IPS-20b (cell line): ENCODE results near the gene CLUH.

ENCODE experiments used
- H3K27ac ChIP-seq: one replicate; pipeline ENCODE4 v1.5.1; 2013; ENCODE audit warnings: low read length
- H3K27me3 ChIP-seq: 2 replicates; pipeline ENCODE4 v1.6.1; 2013; ENCODE audit warnings: mild to moderate bottlenecking, low read length, inconsistent platforms; ENCODE audit not compliant: insufficient read depth
- H3K36me3 ChIP-seq: 2 replicates; pipeline ENCODE4 v1.6.1; 2013; ENCODE audit warnings: low read depth, mild to moderate bottlenecking, inconsistent platforms, low read length, moderate library complexity; ENCODE audit not compliant: insufficient read depth
- H3K4me1 ChIP-seq: 2 replicates; pipeline ENCODE4 v1.6.1; 2013; ENCODE audit warnings: mild to moderate bottlenecking, control low read depth, inconsistent platforms, low read length, moderate library complexity; ENCODE audit not compliant: insufficient read depth
- H3K4me3 ChIP-seq: 2 replicates; pipeline ENCODE4 v1.5.1; 2013; ENCODE audit warnings: mild to moderate bottlenecking, low read length, inconsistent platforms
- H3K9ac ChIP-seq: 2 replicates; pipeline ENCODE4 v1.6.1; 2013; ENCODE audit warnings: low read depth, mild to moderate bottlenecking, inconsistent platforms, low read length, moderate library complexity
- H3K9me3 ChIP-seq: 2 replicates; pipeline ENCODE4 v1.6.1; 2013; ENCODE audit warnings: mild to moderate bottlenecking, low read depth, low read length, inconsistent platforms; ENCODE audit not compliant: insufficient read depth

CLUH gene

GRCh38 chr17:2736956-2737355 lies 25.4 kb upstream of the CLUH start:
- Histone ChIP-seq H3K4me3 (no peak overlapping the region), H3K9ac (no peak overlapping the region), H3K27ac (no peak overlapping the region), H3K36me3 (no peaks in the 10 kb centered on the region; the same call in 1 of the 2 replicates), H3K4me1 (no peaks in the 10 kb centered on the region), H3K9me3 (no peaks in the 10 kb centered on the region), H3K27me3 (no peaks in the 10 kb centered on the region)

DNA sequence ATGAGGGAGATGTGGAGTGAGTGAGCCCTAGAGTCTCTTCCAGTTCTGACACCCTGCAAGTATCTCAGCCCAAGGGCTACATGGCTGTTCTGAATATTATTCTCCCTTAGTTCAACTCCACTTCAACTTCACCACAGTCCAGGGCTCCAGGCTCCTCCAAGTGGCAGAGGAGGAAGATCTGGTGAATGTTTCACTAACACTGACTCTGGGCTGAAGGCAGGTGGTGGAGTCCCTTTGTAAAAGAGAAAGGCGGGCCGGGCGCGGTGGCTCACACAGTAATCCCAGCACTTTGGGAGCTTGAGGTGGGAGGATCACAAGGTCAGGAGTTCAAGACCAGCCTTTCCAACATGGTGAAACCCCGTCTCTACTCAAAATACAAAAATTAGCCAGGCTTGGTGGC lies 24.3 kb upstream of the CLUH start:
- H3K4me1 ChIP-seq, result no peaks in the 10 kb centered on the region
- no peak overlapping the region for H3K27ac ChIP-seq
- H3K27me3 ChIP-seq, result no peaks in the 10 kb centered on the region
- no peak overlapping the region for H3K9ac ChIP-seq
- H3K4me3 ChIP-seq, result no peak overlapping the region
- no peaks in the 10 kb centered on the region for H3K9me3 ChIP-seq
- H3K36me3 ChIP-seq, result no peaks in the 10 kb centered on the region; the same call in 1 of the 2 replicates

DNA sequence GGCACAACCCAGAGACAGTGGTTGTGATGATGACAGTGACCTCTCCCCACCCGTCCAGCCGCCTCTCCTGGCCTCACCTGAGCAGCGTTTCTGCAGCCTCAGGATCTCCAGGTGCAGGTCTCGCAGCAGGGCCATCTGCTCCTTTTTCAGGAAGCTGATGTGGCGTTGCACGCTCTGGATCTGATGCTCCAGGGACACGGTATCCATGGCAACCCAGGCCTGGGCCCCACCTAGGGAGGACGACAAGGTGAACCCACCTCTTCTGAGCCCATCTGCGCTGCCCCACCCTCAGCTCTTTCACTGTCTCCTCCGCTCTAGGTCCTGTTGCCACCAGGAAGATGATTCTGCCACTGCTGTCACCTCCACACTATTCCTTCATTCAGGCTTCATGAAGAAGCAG lies 23.4 kb upstream of the CLUH start:
- Histone ChIP-seq H3K27me3 (no peaks in the 10 kb centered on the region), H3K27ac (no peak overlapping the region), H3K9ac (no peak overlapping the region), H3K9me3 (no peaks in the 10 kb centered on the region), H3K4me3 (no peak overlapping the region), H3K4me1 (no peaks in the 10 kb centered on the region), H3K36me3 (no peaks in the 10 kb centered on the region; the same call in 1 of the 2 replicates)

DNA sequence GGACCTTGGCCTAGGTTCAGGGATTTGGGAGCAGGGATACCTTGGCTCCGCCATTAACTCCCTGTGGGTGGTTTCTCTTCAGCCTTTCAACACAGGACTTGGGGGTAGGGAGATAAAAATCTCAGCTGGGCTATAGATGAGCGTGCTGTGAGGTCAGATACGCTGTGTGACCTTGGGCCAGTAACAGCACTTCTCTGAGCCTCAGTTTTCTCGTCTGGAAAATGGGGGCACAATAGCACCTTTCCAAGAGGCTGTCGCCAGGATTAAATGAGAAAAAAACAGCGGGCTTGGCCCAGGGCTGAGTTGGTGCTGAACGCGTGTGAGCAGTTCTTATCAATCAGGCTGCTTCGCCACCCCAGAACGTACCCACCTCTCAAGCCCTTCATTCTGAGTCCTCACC lies 20.2 kb upstream of the CLUH start:
- Histone ChIP-seq H3K36me3 (no peaks in the 10 kb centered on the region; the same call in 1 of the 2 replicates), H3K9ac (no peak overlapping the region), H3K27me3 (no peaks in the 10 kb centered on the region), H3K27ac (no peak overlapping the region), H3K4me1 (no peaks in the 10 kb centered on the region), H3K4me3 (no peak overlapping the region), H3K9me3 (no peaks in the 10 kb centered on the region)

GRCh38 chr17:2730764-2731353 lies 19.3 kb upstream of the CLUH start:
- 0 out of 2 replicates have a peak, but pooled peaks cover under 1% of the 10 kb centered on the region for H3K27me3 ChIP-seq
- H3K9me3 ChIP-seq, result no peaks in the 10 kb centered on the region
- H3K9ac ChIP-seq, result no peak overlapping the region
- no peaks in the 10 kb centered on the region; the same call in 1 of the 2 replicates for H3K36me3 ChIP-seq
- H3K27ac ChIP-seq, result no peak overlapping the region
- H3K4me1 ChIP-seq, result no peaks in the 10 kb centered on the region
- no peak overlapping the region for H3K4me3 ChIP-seq

- H3K4me3 ChIP-seq, result peak overlapping the region; percentile 40; the same call in 1 of the 2 replicates
- no peak overlapping the region; the same call in 1 of the 2 replicates for H3K9ac ChIP-seq
- peaks cover 28% of the 10 kb centered on the region for H3K27me3 ChIP-seq
Measured at GRCh38 chr17:2724784-2725164, 13.2 kb upstream of the CLUH start.

GRCh38 chr17:2723997-2724783 lies 12.6 kb upstream of the CLUH start:
- peak overlapping the region; percentile 66 for H3K4me3 ChIP-seq
- H3K27me3 ChIP-seq, result peaks cover 32% of the 10 kb centered on the region
- H3K4me1 ChIP-seq, result peaks cover 8% of the 10 kb centered on the region; the same call in 1 of the 2 replicates
- H3K27ac ChIP-seq, result no peak overlapping the region
- no peak overlapping the region for H3K9ac ChIP-seq
- H3K36me3 ChIP-seq, result no peaks in the 10 kb centered on the region
- no peaks in the 10 kb centered on the region for H3K9me3 ChIP-seq

More at GRCh38 chr17:2724784-2725164, 13.2 kb upstream of the CLUH start:
- Histone ChIP-seq H3K4me1 (peaks cover 4% of the 10 kb centered on the region; the same call in 1 of the 2 replicates), H3K36me3 (no peaks in the 10 kb centered on the region), H3K27ac (no peak overlapping the region), H3K9me3 (no peaks in the 10 kb centered on the region)

- Histone ChIP-seq H3K36me3 (no peaks in the 10 kb centered on the region), H3K27me3 (peaks cover 32% of the 10 kb centered on the region), H3K4me1 (peaks cover 8% of the 10 kb centered on the region; the same call in 1 of the 2 replicates), H3K27ac (no peak overlapping the region), H3K9ac (peak overlapping the region; percentile 56; the same call in 1 of the 2 replicates), H3K4me3 (peak overlapping the region; percentile 66), H3K9me3 (no peaks in the 10 kb centered on the region)
Measured at GRCh38 chr17:2723505-2723996, 12.0 kb upstream of the CLUH start.

DNA sequence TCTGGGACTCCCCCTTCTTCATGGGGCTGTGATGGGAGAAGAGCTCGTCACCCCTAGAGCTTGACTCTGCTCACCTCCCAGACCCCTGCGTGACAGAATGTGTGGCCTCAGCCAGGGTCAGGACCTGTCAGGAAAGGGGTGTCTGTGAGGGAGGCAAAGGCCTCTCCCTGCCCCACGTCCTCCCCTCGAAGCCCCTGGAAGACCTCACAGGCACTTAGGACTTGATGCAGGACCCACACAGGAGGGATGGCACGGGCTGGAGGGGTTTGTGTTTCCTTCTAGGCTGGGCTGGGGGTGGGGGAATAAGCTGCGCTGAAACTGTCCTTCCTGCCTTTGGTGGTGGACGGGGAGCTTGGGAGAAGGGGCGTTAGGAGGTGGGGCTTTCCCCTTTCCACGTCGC lies 11.0 kb upstream of the CLUH start:
- peaks cover 32% of the 10 kb centered on the region for H3K27me3 ChIP-seq
- H3K9ac ChIP-seq, result no peak overlapping the region
- no peak overlapping the region for H3K27ac ChIP-seq
- H3K36me3 ChIP-seq, result no peaks in the 10 kb centered on the region
- H3K4me1 ChIP-seq, result peaks cover 8% of the 10 kb centered on the region; the same call in 1 of the 2 replicates
- H3K9me3 ChIP-seq, result no peaks in the 10 kb centered on the region
- no peak overlapping the region for H3K4me3 ChIP-seq

DNA sequence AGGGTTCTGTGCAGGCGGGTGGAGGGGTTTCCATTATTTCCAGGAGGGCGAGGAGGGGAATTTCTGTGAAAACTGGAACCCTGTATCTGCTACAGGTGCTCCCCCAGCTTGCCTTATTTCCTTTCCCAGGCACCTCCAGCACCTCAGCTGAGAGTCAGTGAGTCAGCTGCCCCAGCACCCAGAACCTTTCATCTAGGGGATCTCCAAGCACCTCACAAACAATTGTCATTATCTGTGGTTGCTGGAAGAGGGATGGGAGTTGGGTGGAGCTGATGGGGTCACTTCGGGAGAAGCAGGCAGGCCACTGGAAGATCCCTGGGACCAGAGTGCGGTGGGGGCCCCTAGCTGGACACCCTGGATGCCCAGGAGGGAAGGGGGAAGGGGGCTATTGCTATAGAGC lies 10.0 kb upstream of the CLUH start:
- Histone ChIP-seq H3K36me3 (no peaks in the 10 kb centered on the region), H3K9ac (no peak overlapping the region), H3K27me3 (peaks cover 32% of the 10 kb centered on the region), H3K27ac (no peak overlapping the region), H3K9me3 (no peaks in the 10 kb centered on the region), H3K4me3 (no peak overlapping the region), H3K4me1 (peaks cover 8% of the 10 kb centered on the region; the same call in 1 of the 2 replicates)

GRCh38 chr17:2719861-2720260 lies 8.3 kb upstream of the CLUH start:
- H3K9me3 ChIP-seq, result no peaks in the 10 kb centered on the region
- H3K36me3 ChIP-seq, result no peaks in the 10 kb centered on the region
- H3K9ac ChIP-seq, result no peak overlapping the region; the same call in 1 of the 2 replicates
- H3K4me1 ChIP-seq, result peaks cover 8% of the 10 kb centered on the region; the same call in 1 of the 2 replicates
- peaks cover 22% of the 10 kb centered on the region for H3K27me3 ChIP-seq
- H3K4me3 ChIP-seq, result no peak overlapping the region
- H3K27ac ChIP-seq, result no peak overlapping the region
